DND-41 (cell line): Measurements from ENCODE around the gene PEF1.

Source experiments
- EZH2 ChIP-seq: IDR thresholded peaks from 3 replicates; pipeline ENCODE4 v1.6.1; 2012; ENCODE audit warnings: borderline replicate concordance, low read depth, mild to moderate bottlenecking, moderate library complexity, low read length, inconsistent platforms; ENCODE audit not compliant: severe bottlenecking
- TF ChIP-seq, protein P1 (sequence below): IDR thresholded peaks from 2 replicates; pipeline ENCODE4 v1.5.1; 2012; ENCODE audit warnings: borderline replicate concordance, low read length, moderate library complexity, mild to moderate bottlenecking; ENCODE audit not compliant: poor library complexity, severe bottlenecking; ENCODE audit errors: extremely low read depth

- TF ChIP-seq EZH2 = no peak
- TF ChIP-seq, protein P1, sequence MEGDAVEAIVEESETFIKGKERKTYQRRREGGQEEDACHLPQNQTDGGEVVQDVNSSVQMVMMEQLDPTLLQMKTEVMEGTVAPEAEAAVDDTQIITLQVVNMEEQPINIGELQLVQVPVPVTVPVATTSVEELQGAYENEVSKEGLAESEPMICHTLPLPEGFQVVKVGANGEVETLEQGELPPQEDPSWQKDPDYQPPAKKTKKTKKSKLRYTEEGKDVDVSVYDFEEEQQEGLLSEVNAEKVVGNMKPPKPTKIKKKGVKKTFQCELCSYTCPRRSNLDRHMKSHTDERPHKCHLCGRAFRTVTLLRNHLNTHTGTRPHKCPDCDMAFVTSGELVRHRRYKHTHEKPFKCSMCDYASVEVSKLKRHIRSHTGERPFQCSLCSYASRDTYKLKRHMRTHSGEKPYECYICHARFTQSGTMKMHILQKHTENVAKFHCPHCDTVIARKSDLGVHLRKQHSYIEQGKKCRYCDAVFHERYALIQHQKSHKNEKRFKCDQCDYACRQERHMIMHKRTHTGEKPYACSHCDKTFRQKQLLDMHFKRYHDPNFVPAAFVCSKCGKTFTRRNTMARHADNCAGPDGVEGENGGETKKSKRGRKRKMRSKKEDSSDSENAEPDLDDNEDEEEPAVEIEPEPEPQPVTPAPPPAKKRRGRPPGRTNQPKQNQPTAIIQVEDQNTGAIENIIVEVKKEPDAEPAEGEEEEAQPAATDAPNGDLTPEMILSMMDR = no peak
Measured at GRCh38 chr1:31689379-31689778, 44.7 kb upstream of the PEF1 start.
